ENCODE results near the gene CALCR.

- TF ChIP-seq HOXA7 (CRISPR knock-in tag; IDR thresholded peaks at IDR 0.05) (no peak), CBX2 (IDR thresholded peaks at IDR 0.05; ENCODE audit: borderline replicate concordance, low read depth) (no peak), CEBPB (IDR thresholded peaks at IDR 0.05) (no peak)
Measured at GRCh38 chr7:93563584-93563983, 10.9 kb downstream of the CALCR start.
